GM12874 (cell line): ENCODE measurements around the gene BMAL1.

Source experiments
- CTCF ChIP-seq: IDR thresholded peaks from 2 replicates; pipeline ENCODE4 v1.5.1; 2011; ENCODE audit warnings: low read depth, mild to moderate bottlenecking, control low read depth, low read length, moderate library complexity; ENCODE audit not compliant: insufficient read depth

BMAL1 gene

GRCh38 chr11:13386567-13386966 is 109.0 kb downstream of the BMAL1 start:
- no peak for TF ChIP-seq CTCF

- TF ChIP-seq CTCF: no peak
Measured at GRCh38 chr11:13388741-13389140, 111.2 kb downstream of the BMAL1 start.

GRCh38 chr11:13391217-13391616 is 113.6 kb downstream of the BMAL1 start:
- TF ChIP-seq CTCF: no peak

GRCh38 chr11:13405220-13405619 is 127.6 kb downstream of the BMAL1 start:
- no peak for TF ChIP-seq CTCF

- no peak for TF ChIP-seq CTCF
Measured at GRCh38 chr11:13415201-13415600, 137.6 kb downstream of the BMAL1 start.

- no peak for TF ChIP-seq CTCF
Measured at GRCh38 chr11:13421561-13421960, 144.0 kb downstream of the BMAL1 start.

GRCh38 chr11:13423372-13423771 is 145.8 kb downstream of the BMAL1 start:
- no peak for TF ChIP-seq CTCF

GRCh38 chr11:13427440-13427839 is 149.8 kb downstream of the BMAL1 start:
- TF ChIP-seq CTCF: no peak
